SK-N-MC (cell line): ENCODE results near the gene CHRNA1.

ENCODE experiments used
- EZH2 ChIP-seq: fragments of 200-600 bp; sonication (generic); IDR thresholded peaks from one replicate; pipeline ENCODE4 v1.6.1; 2017; ENCODE audit warnings: antibody characterized with exemption
- POLR2AphosphoS5 ChIP-seq: IDR thresholded peaks from 2 replicates; pipeline ENCODE4 v1.6.1; 2012; ENCODE audit warnings: mild to moderate bottlenecking, low read depth, low read length, borderline replicate concordance

DNA sequence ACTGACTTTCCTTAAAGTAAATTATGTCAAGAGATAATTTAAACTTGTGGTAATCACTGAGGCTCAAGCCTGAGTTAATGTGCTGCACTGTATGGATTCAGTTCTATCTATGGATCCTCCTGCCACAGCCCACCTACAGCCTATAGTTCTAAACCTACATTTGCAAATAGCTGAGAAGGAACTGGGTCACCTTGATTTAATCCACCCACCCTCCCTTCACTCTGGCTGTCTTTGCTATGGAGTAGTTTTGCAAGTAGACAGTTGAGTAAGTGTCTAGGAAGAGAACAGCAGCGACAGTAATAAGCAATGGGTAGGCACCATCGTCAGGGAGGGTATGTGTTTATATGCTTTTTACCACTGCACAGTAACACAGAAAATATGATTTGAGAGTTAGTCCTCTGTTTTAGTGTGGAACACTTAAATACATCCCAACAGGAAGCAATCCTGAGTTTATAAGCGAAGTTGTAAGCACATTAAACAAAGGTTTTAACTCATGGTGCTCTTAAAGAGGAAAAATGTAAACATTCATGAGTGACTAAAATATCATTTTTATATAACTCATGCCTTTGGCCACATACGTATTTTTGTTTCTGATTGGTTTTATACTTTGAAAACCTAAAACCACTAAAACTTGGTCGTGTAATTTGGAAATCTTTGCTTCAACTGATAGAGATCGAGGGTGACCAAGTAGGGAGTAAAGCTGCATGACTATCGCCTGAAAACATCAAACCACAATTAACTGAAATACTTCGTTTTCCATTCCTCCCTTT is 36.3 kb upstream of the CHRNA1 start:
- TF ChIP-seq EZH2 (no peak), POLR2AphosphoS5 (no peak)
